ENCODE data around the gene USP54.

GRCh38 chr10:73494213-73494612 is 96.9 kb downstream of the USP54 start:
- TF ChIP-seq, protein P1, sequence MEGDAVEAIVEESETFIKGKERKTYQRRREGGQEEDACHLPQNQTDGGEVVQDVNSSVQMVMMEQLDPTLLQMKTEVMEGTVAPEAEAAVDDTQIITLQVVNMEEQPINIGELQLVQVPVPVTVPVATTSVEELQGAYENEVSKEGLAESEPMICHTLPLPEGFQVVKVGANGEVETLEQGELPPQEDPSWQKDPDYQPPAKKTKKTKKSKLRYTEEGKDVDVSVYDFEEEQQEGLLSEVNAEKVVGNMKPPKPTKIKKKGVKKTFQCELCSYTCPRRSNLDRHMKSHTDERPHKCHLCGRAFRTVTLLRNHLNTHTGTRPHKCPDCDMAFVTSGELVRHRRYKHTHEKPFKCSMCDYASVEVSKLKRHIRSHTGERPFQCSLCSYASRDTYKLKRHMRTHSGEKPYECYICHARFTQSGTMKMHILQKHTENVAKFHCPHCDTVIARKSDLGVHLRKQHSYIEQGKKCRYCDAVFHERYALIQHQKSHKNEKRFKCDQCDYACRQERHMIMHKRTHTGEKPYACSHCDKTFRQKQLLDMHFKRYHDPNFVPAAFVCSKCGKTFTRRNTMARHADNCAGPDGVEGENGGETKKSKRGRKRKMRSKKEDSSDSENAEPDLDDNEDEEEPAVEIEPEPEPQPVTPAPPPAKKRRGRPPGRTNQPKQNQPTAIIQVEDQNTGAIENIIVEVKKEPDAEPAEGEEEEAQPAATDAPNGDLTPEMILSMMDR (conservative IDR thresholded peaks at IDR 0.05; ENCODE audit: low read depth, low read length) = no peak
- no peak for TF ChIP-seq EZH2 (IDR thresholded peaks at IDR 0.05; ENCODE audit: borderline replicate concordance, low read depth, low read length, poor library complexity, severe bottlenecking)

All from A673 (cell line).